Measurements from ENCODE around the gene UQCC5.

UQCC5 gene

DNA sequence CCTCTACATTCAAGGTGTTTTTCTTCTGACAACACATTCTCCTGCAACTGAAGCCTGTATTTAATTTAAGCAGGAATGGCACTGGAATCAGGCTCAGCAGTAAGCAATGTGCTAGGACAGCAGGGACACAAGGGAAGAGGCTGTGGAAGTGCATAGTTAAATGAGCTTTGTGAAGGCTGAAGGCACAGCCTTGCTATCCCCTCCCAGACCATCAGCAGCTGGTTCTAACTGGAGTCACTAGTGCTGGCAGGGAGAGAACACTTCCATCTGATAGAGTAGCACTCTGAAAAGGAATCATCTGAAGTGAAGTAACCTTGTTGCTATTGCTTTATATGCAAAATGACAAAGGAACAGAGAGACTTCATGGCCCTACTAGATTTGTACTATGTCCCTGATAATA, 14.7 kb downstream of the UQCC5 start:
- in situ Hi-C loops (cut with HindIII; ENCODE audit: low pct_ligation_motif_present, low sequenced_read_pairs): no loop called here
- Histone ChIP-seq H3K4me3 (ENCODE audit: low read depth, low read length) (no peak overlapping the region), H3K27ac (no peak overlapping the region), H3K36me3 (replicated peaks) (peaks cover 38% of the 10 kb centered on the region), H3K27me3 (replicated peaks) (no peaks in the 10 kb centered on the region)
- TF ChIP-seq, protein P1, sequence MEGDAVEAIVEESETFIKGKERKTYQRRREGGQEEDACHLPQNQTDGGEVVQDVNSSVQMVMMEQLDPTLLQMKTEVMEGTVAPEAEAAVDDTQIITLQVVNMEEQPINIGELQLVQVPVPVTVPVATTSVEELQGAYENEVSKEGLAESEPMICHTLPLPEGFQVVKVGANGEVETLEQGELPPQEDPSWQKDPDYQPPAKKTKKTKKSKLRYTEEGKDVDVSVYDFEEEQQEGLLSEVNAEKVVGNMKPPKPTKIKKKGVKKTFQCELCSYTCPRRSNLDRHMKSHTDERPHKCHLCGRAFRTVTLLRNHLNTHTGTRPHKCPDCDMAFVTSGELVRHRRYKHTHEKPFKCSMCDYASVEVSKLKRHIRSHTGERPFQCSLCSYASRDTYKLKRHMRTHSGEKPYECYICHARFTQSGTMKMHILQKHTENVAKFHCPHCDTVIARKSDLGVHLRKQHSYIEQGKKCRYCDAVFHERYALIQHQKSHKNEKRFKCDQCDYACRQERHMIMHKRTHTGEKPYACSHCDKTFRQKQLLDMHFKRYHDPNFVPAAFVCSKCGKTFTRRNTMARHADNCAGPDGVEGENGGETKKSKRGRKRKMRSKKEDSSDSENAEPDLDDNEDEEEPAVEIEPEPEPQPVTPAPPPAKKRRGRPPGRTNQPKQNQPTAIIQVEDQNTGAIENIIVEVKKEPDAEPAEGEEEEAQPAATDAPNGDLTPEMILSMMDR (IDR thresholded peaks at IDR 0.05; ENCODE audit: low read depth, low read length, missing control alignments): no peak
- no peak for DNase-seq

DNA sequence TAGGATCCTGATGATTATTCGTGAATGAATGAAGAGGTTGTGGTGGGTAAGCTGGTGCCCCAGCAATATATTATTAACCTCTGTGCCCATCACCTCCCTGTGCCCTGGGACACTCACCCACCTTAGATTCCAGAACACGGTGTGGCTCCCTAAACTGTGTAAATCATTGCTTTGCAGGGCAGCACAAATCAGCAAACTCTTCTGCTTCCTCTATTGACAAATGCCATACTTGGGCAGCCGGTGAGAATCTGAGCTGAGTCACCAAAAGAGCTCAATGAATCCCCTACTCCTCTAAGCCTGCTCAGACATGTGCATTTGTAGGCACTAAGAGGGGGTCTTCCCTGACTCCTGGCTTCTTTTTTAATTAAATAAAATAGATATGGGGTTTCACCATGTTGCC, 15.7 kb downstream of the UQCC5 start:
- no peak for DNase-seq
- Histone ChIP-seq H3K27ac (no peak overlapping the region), H3K36me3 (replicated peaks) (peaks cover 41% of the 10 kb centered on the region), H3K4me3 (ENCODE audit: low read depth, low read length) (no peak overlapping the region), H3K27me3 (replicated peaks) (no peaks in the 10 kb centered on the region)
- TF ChIP-seq, protein P1 (IDR thresholded peaks at IDR 0.05; ENCODE audit: low read depth, low read length, missing control alignments): no peak
- in situ Hi-C loops (cut with HindIII; ENCODE audit: low pct_ligation_motif_present, low sequenced_read_pairs): no loop called here

DNA sequence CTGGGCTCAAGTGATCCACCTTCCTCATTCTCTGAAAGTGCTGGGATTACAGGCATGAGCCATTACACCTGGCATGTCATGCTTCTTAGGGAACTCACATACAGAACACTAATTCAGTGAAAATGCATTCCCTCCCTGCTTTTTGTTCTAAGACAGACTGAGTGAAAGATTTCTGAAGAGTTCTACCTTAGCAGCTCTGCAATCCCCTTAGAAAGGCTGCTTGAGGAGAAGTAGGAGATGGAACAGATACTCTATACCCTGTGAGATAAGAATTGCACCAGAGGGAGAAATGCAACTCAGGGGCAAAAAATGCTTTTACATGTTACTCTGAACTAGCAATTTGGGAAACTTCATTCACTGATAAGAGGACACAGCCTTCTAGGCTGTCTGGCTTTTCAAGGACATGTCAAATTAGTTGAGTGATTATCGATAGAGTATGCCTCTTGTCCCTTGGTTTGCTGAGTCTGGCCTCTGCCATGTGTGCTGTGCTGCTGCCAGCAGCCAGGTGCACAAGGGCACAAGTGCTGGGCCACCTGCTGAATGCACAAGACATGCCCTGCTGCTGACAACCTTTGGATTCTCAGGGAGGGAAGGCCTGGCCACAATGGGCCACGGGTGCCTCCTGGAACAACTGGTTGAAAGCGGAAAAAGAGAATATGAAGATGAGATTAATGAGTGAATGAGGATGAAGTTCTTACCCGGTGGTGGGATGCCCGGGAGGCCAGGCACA, 17.8 kb downstream of the UQCC5 start:
- peaks cover 43% of the 10 kb centered on the region for H3K36me3 ChIP-seq (replicated peaks)
- in situ Hi-C loops (cut with HindIII; ENCODE audit: low pct_ligation_motif_present, low sequenced_read_pairs): no loop called here
- H3K27ac ChIP-seq: no peak overlapping the region
- no peak for DNase-seq
- H3K4me3 ChIP-seq (ENCODE audit: low read depth, low read length): no peak overlapping the region
- no peaks in the 10 kb centered on the region for H3K27me3 ChIP-seq (replicated peaks)
- TF ChIP-seq, protein P1 (IDR thresholded peaks at IDR 0.05; ENCODE audit: low read depth, low read length, missing control alignments): no peak

DNA sequence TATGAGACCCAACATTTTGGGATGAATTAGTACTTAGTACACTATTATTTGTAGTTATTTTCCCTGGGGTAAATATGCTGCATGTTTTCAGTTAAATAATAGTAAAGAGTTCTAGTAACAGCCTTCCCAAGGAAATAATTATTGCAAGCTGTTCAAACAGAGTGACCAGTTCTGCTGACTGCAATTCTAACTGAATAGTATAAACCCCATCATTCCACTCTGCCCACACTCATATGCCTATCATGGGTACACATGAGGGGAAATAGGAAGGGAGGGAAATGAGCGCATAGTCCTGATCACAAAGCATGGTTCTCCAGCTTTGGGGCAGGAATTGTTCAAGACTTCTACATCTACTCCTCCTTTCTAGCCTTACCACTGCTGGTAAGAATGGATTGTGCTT, 18.7 kb downstream of the UQCC5 start:
- Histone ChIP-seq H3K27me3 (replicated peaks) (no peaks in the 10 kb centered on the region), H3K4me3 (ENCODE audit: low read depth, low read length) (no peak overlapping the region), H3K27ac (no peak overlapping the region), H3K36me3 (replicated peaks) (peaks cover 42% of the 10 kb centered on the region)
- TF ChIP-seq, protein P1 (IDR thresholded peaks at IDR 0.05; ENCODE audit: low read depth, low read length, missing control alignments): no peak
- DNase-seq: no peak
- in situ Hi-C loops (cut with HindIII; ENCODE audit: low pct_ligation_motif_present, low sequenced_read_pairs): no loop called here

DNA sequence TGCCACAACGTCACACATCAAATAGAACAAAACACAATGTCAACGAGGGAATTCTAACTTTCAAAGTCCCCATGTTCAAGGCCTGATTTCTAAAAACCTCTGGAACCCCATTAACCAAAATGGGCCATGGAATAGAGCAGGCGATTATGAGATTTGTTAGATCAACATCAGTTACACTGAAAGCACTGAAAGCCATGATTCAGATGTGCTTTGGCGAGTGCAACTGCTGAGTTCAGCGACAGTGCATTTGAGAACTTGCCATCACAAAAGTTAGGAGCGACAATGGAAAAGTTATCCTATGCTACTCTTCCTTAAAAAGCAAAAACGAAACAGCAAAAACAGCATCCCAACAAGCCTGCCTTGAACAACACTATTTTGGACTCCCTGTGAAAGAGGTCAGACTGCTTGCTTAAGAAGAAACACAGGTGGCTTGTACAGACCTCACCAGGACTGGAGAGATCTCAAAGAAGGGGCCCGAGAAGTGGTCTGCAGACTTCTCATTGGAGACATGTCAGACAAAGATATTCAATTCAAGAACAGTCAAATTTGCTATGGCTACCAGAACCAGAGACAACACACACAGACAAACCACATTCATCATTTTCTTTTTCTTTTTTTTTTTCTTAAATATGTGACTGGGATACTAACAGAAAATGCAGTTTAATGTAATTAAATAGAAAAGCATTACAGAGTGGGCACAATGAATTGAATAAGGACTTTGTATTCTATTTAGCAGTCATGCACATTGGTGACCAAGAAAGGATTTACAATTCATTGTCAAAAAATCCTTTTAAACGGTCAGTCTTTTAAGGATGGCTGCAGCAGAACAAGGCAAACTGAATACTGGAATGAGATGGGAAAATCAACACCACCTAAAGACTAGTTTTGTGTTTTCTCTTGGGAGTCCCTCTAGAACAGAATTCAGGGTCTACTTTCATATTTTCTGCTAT, 20.9 kb downstream of the UQCC5 start:
- TF ChIP-seq, protein P1 (IDR thresholded peaks at IDR 0.05; ENCODE audit: low read depth, low read length, missing control alignments): no peak
- Histone ChIP-seq H3K27me3 (replicated peaks) (no peaks in the 10 kb centered on the region), H3K4me3 (ENCODE audit: low read depth, low read length) (no peak overlapping the region), H3K27ac (no peak overlapping the region), H3K36me3 (replicated peaks) (peaks cover 43% of the 10 kb centered on the region)
- in situ Hi-C loops (cut with HindIII; ENCODE audit: low pct_ligation_motif_present, low sequenced_read_pairs): no loop called here
- no peak for DNase-seq
